Sigmoid colon (tissue), 4 donors: Measurements from ENCODE around the gene LRRN4.

Source experiments
- POLR2A ChIP-seq, 2 donors: fragments of 450-650 bp; IDR thresholded peaks; one replicate each; pipeline ENCODE4 v1.6.1; 2016; ENCODE audit warnings: antibody characterized with exemption in 2 of 2, mild to moderate bottlenecking in 2 of 2, moderate library complexity in 2 of 2
- POLR2AphosphoS5 ChIP-seq, 4 donors: sonication (generic); formaldehyde crosslinking; IDR thresholded peaks; one replicate each; pipeline ENCODE4 v1.6.1; 2017; ENCODE audit warnings: antibody characterized with exemption in 4 of 4
- TF ChIP-seq, protein P1 (sequence below), 4 experiments: fragments of 450-650 bp in 3 of 4; fragments of 200-600 bp in 1 of 4; IDR thresholded peaks; one replicate each; pipeline ENCODE4 v1.5.1; 2016 to 2019; ENCODE audit warnings: antibody characterized with exemption in 4 of 4, mild to moderate bottlenecking in 3 of 4, moderate library complexity in 2 of 4

DNA sequence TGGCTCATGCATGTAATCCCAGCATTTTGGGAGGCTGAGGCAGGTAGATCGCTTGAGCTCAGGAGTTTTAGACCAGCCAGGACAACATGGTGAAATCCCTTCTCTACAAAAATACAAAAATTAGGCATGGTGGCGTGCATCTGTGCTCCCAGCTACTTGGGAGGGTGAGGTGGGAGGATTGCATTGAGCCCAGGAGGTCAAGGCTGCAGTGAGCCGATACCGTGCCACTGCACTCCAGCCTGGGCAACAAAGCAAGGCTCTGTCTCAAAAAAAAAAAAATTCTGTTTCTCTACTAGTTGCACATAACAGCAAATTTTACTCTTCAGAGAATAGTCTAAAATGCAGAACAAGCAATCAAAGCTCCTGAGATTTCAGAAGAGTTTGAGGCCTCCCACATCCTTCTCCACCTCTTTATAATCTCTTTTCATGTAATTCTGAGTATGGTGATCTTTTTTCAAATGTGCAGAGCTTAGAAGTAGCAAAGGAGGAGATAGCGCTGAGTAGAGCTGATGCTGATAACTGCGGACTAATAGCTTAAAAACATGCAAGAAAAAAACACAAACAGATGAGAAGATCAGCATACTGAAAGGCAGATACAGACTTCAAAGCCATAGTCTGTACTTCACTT is 23.3 kb downstream of the LRRN4 start:
- TF ChIP-seq, protein P1, sequence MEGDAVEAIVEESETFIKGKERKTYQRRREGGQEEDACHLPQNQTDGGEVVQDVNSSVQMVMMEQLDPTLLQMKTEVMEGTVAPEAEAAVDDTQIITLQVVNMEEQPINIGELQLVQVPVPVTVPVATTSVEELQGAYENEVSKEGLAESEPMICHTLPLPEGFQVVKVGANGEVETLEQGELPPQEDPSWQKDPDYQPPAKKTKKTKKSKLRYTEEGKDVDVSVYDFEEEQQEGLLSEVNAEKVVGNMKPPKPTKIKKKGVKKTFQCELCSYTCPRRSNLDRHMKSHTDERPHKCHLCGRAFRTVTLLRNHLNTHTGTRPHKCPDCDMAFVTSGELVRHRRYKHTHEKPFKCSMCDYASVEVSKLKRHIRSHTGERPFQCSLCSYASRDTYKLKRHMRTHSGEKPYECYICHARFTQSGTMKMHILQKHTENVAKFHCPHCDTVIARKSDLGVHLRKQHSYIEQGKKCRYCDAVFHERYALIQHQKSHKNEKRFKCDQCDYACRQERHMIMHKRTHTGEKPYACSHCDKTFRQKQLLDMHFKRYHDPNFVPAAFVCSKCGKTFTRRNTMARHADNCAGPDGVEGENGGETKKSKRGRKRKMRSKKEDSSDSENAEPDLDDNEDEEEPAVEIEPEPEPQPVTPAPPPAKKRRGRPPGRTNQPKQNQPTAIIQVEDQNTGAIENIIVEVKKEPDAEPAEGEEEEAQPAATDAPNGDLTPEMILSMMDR (IDR thresholded peaks at IDR 0.05), result no peak
- TF ChIP-seq POLR2A (IDR thresholded peaks at IDR 0.05) (no peak), POLR2AphosphoS5 (IDR thresholded peaks at IDR 0.05) (no peak)
